Liver (tissue), 9 donors: ENCODE measurements around the gene CFAP54. TPM values are rescaled to one million over a fixed set of nuclear protein-coding genes. Genes with fewer than 3 reads are reported as not detected.

Experiments used
- DNase-seq: peaks from one replicate; pipeline ENCODE4 v3.0.0-alpha.2; 2017; ENCODE audit warnings: low spot score
- H3K27ac ChIP-seq, 2 donors: one replicate each; pipeline ENCODE4 v1.7.0; 2013; ENCODE audit warnings: inconsistent platforms in 2 of 2, low read length in 2 of 2, control low read depth in 1 of 2, low read depth in 1 of 2, mild to moderate bottlenecking in 1 of 2
- H3K27me3 ChIP-seq, 4 donors: one replicate each; pipeline versions ENCODE4 v1.6.1 to v1.7.0; 2013; ENCODE audit warnings: low read length in 3 of 4, inconsistent platforms in 1 of 4, mild to moderate bottlenecking in 1 of 4, moderate library complexity in 1 of 4; ENCODE audit not compliant: control insufficient read depth in 4 of 4, insufficient read depth in 4 of 4
- H3K36me3 ChIP-seq, 4 donors: one replicate each; pipeline versions ENCODE4 v1.6.1 to v1.7.0; 2013; ENCODE audit warnings: low read length in 3 of 4, mild to moderate bottlenecking in 3 of 4, low read depth in 1 of 4, moderate library complexity in 1 of 4; ENCODE audit not compliant: control insufficient read depth in 4 of 4, insufficient read depth in 3 of 4
- H3K4me1 ChIP-seq, 4 donors: one replicate each; pipeline versions ENCODE4 v1.6.1 to v1.7.0; 2013; ENCODE audit warnings: low read length in 3 of 4, mild to moderate bottlenecking in 3 of 4, moderate library complexity in 1 of 4; ENCODE audit not compliant: control insufficient read depth in 4 of 4, insufficient read depth in 4 of 4
- H3K4me3 ChIP-seq, 3 donors: one replicate each; pipeline versions ENCODE4 v1.6.1 to v1.7.0; 2013; ENCODE audit warnings: low read length in 3 of 3, control low read depth in 1 of 3, low read depth in 1 of 3, mild to moderate bottlenecking in 1 of 3
- H3K9ac ChIP-seq, 2 donors: one replicate each; pipeline ENCODE4 v1.7.0; 2013; ENCODE audit warnings: low read length in 2 of 2, mild to moderate bottlenecking in 2 of 2, moderate library complexity in 2 of 2, control low read depth in 1 of 2, low read depth in 1 of 2
- H3K9me3 ChIP-seq, 4 donors: one replicate each; pipeline versions ENCODE4 v1.6.1 to v1.7.0; 2013; ENCODE audit warnings: low read length in 3 of 4; ENCODE audit not compliant: control insufficient read depth in 4 of 4
- FOXA1 ChIP-seq: IDR thresholded peaks from 2 replicates; pipeline ENCODE4 v1.6.1; 2016; ENCODE audit warnings: antibody characterized with exemption
- FOXA2 ChIP-seq: IDR thresholded peaks from 2 replicates; pipeline ENCODE4 v1.6.1; 2016; ENCODE audit warnings: antibody characterized with exemption
- GABPA ChIP-seq, 2 donors: IDR thresholded peaks in 1 of 2; conservative IDR thresholded peaks in 1 of 2; 2 replicates each; pipeline ENCODE4 v1.6.1; 2016; ENCODE audit warnings: antibody characterized with exemption in 2 of 2, mild to moderate bottlenecking in 1 of 2, moderate library complexity in 1 of 2
- HNF4A ChIP-seq, 2 donors: conservative IDR thresholded peaks; 2 replicates each; pipeline ENCODE4 v1.6.1; 2016; ENCODE audit warnings: antibody characterized with exemption in 2 of 2, mild to moderate bottlenecking in 2 of 2
- HNF4G ChIP-seq: IDR thresholded peaks from 2 replicates; pipeline ENCODE4 v1.6.1; 2016; ENCODE audit warnings: antibody characterized with exemption
- JUND ChIP-seq, 2 donors: IDR thresholded peaks; 2 replicates each; pipeline ENCODE4 v1.6.1; 2016; ENCODE audit warnings: antibody characterized with exemption in 2 of 2
- MAX ChIP-seq: IDR thresholded peaks from 2 replicates; pipeline ENCODE4 v1.6.1; 2016; ENCODE audit warnings: antibody characterized with exemption
- NR2F2 ChIP-seq: IDR thresholded peaks from 2 replicates; pipeline ENCODE4 v1.6.1; 2016; ENCODE audit warnings: antibody characterized with exemption
- RAD21 ChIP-seq, 2 donors: IDR thresholded peaks; 2 replicates each; pipeline ENCODE4 v1.6.1; 2016; ENCODE audit warnings: antibody characterized with exemption in 2 of 2, mild to moderate bottlenecking in 2 of 2
- REST ChIP-seq: IDR thresholded peaks from 2 replicates; pipeline ENCODE4 v1.6.1; 2016; ENCODE audit warnings: antibody characterized with exemption, mild to moderate bottlenecking
- RXRA ChIP-seq, 2 donors: IDR thresholded peaks; 2 replicates each; pipeline ENCODE4 v1.6.1; 2017 to 2018; ENCODE audit warnings: antibody characterized with exemption in 2 of 2, mild to moderate bottlenecking in 1 of 2
- TAF1 ChIP-seq: conservative IDR thresholded peaks from 2 replicates; pipeline ENCODE4 v1.6.1; 2016; ENCODE audit warnings: antibody characterized with exemption, mild to moderate bottlenecking
- YY1 ChIP-seq: IDR thresholded peaks from 2 replicates; pipeline ENCODE4 v1.6.1; 2016; ENCODE audit warnings: antibody characterized with exemption, mild to moderate bottlenecking
- WGBS: extraction: QIAGEN DNeasy Blood & Tissue Kit; methylation state at CpG from one replicate; pipeline ENCODE4 v1.1.7; 2013; 5-methylcytosine and 5-hydroxymethylcytosine counted together
- polyA plus RNA-seq, 2 donors: library from polyadenylated mRNA; stranded (reverse) in 1 of 2; unstranded in 1 of 2; fragments of 200-250 nt in 1 of 2; fragments of >200 nt in 1 of 2; fragmentation: Nextera tagmentation in 1 of 2; extraction: Ambion mirVana in 1 of 2; gene quantifications; one replicate each; pipeline versions ENCODE4 v1.2.1 to v1.2.3, GENCODE V29; 2013 to 2015
- total RNA-seq, 2 donors: library from RNA; depleted of rRNA; stranded (reverse); fragments of >200 nt; gene quantifications; one replicate each; pipeline ENCODE4 v1.2.3, GENCODE V29; 2014
- donor health status: healthy.
- donor health status: healthy.
- donor health status: healthy.
- donor health status: healthy.
- donor health status: healthy.

The CFAP54 gene
- total and polyA plus RNA-seq, 4 donors = 0.01 to 0.19 (median 0.15) TPM

GRCh38 chr12:96878704-96879103, 389.3 kb downstream of the CFAP54 start:
- H3K4me3 ChIP-seq = no peak overlapping the region
- 53% methylated on average over 1 of the region's 1 CpG for WGBS
- no peaks in the 10 kb centered on the region for H3K4me1 ChIP-seq
- H3K27me3 ChIP-seq = no peaks in the 10 kb centered on the region
- no peak overlapping the region for H3K9ac ChIP-seq
- peaks cover 0 to 5% (median under 1%) of the 10 kb centered on the region in 4 donors for H3K9me3 ChIP-seq
- DNase-seq = no peak
- no peaks in the 10 kb centered on the region for H3K36me3 ChIP-seq
- no peak overlapping the region for H3K27ac ChIP-seq
- no peak for TF ChIP-seq FOXA1
- TF ChIP-seq HNF4G = no peak
- no peak for TF ChIP-seq NR2F2
- no peak for TF ChIP-seq TAF1
- TF ChIP-seq RXRA (IDR thresholded peaks at IDR 0.05) = no peak
- TF ChIP-seq MAX = no peak
- no peak for TF ChIP-seq HNF4A (conservative IDR thresholded peaks at IDR 0.05)
- TF ChIP-seq GABPA (IDR thresholded peaks at IDR 0.05 in 1 of 2, conservative IDR thresholded peaks at IDR 0.05 in 1 of 2) = no peak
- TF ChIP-seq JUND (IDR thresholded peaks at IDR 0.05) = no peak

GRCh38 chr12:96879301-96879700, 389.9 kb downstream of the CFAP54 start:
- H3K4me3 ChIP-seq = no peak overlapping the region
- H3K27me3 ChIP-seq = no peaks in the 10 kb centered on the region
- H3K9me3 ChIP-seq = peaks cover 0 to 5% (median under 1%) of the 10 kb centered on the region in 4 donors
- 75% methylated on average over 4 of the region's 4 CpGs for WGBS
- TF ChIP-seq FOXA1 = no peak
- TF ChIP-seq HNF4G = no peak
- no peak for TF ChIP-seq JUND (IDR thresholded peaks at IDR 0.05)
- no peak for TF ChIP-seq RAD21 (IDR thresholded peaks at IDR 0.05)
- no peak for TF ChIP-seq GABPA (IDR thresholded peaks at IDR 0.05 in 1 of 2, conservative IDR thresholded peaks at IDR 0.05 in 1 of 2)
- no peak for TF ChIP-seq HNF4A (conservative IDR thresholded peaks at IDR 0.05)
- no peaks in the 10 kb centered on the region for H3K4me1 ChIP-seq
- no peak for DNase-seq
- no peaks in the 10 kb centered on the region for H3K36me3 ChIP-seq
- H3K9ac ChIP-seq = no peak overlapping the region
- H3K27ac ChIP-seq = no peak overlapping the region

- H3K4me3 ChIP-seq = no peak overlapping the region
- DNase-seq = no peak
- TF ChIP-seq FOXA1 (no peak), REST (no peak), MAX (no peak), TAF1 (no peak), YY1 (no peak), HNF4G (no peak), FOXA2 (no peak)
- H3K9ac ChIP-seq = no peak overlapping the region
- peaks cover 0 to 5% (median under 1%) of the 10 kb centered on the region in 4 donors for H3K9me3 ChIP-seq
- no peaks in the 10 kb centered on the region for H3K36me3 ChIP-seq
- no peak overlapping the region for H3K27ac ChIP-seq
- H3K27me3 ChIP-seq = no peaks in the 10 kb centered on the region
- no peaks in the 10 kb centered on the region for H3K4me1 ChIP-seq
- 82% methylated on average over 3 of the region's 3 CpGs for WGBS
Observed at GRCh38 chr12:96880220-96880619, 390.8 kb downstream of the CFAP54 start.
